Sigmoid colon (tissue), 3 donors: Measurements from ENCODE around the gene RACGAP1.

Source experiments
- CTCF ChIP-seq, 4 experiments: fragments of 450-650 bp in 3 of 4; fragments of 200-600 bp in 1 of 4; IDR thresholded peaks; one replicate each; pipeline ENCODE4 v1.5.1; 2016 to 2019; ENCODE audit warnings: antibody characterized with exemption in 4 of 4, mild to moderate bottlenecking in 3 of 4, moderate library complexity in 2 of 4
- POLR2A ChIP-seq, 2 donors: fragments of 450-650 bp; IDR thresholded peaks; one replicate each; pipeline ENCODE4 v1.6.1; 2016; ENCODE audit warnings: antibody characterized with exemption in 2 of 2, mild to moderate bottlenecking in 2 of 2, moderate library complexity in 2 of 2

DNA sequence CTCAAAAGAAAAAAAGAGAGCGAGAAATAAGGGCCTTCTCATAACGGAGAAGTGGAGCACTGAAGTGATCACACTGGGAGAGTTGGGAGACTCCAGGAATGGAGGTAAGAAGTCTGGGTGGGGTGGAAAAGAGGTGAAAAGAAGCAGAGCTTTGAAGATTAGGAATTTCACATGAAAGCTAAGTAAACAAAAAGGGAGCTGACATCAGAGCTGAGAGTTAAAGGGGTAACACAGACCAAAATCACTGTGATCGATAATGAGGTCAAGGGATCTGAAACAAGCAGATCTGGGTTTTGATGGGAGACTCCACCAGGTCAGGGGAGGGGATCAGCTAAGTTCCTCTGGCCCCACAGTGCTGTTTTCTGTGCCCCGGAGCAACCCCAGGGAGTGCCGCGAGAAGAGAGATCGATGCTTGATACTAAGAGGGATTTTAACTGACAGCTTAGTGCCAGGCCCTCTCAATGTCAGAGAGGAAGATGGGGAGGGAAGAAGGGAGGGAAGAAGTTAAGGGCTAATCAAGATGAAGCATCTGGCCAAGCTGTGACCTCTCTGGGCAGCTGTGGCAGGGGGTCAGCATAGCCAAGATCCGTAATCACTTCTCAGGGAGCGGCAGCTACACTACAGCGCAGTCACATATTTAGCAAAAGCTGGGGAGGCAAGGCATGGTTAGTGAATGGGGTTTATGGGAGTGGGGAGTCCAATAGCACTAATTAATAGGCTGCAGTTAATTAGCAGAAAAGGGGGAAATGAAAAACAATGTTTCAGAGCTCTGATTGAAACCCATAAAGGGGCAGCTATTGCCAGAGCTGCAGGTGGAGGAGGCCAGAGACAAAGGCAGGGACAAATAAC lies 44.6 kb downstream of the RACGAP1 start:
- no peak for TF ChIP-seq CTCF (IDR thresholded peaks at IDR 0.05)
- no peak for TF ChIP-seq POLR2A (IDR thresholded peaks at IDR 0.05)
